LNCaP clone FGC (cell line): ENCODE data around the gene WDR35.

Experiments
- DNase-seq: peaks from one replicate; pipeline ENCODE4 v3.0.0-alpha.2; 2011; ENCODE audit warnings: low read depth
- H3K4me3 ChIP-seq: 2 replicates; pipeline ENCODE4 v1.5.1; 2011; ENCODE audit warnings: mild to moderate bottlenecking, low read depth, low read length, control low read depth
- CTCF ChIP-seq: IDR thresholded peaks from 2 replicates; pipeline ENCODE4 v1.5.1; 2012; ENCODE audit warnings: mild to moderate bottlenecking; ENCODE audit not compliant: control insufficient read depth, insufficient read depth; ENCODE audit errors: extremely low read depth

The WDR35 gene

GRCh38 chr2:19989667-19990415 lies at the start of gene WDR35:
WDR35 (minus strand) TSS chr2:19990105; CDS start chr2:19990015, 90 bp downstream.
- H3K4me3 ChIP-seq = peak within 1 kb of the TSS; percentile 76
- TF ChIP-seq CTCF = no peak
- peak; percentile 50 for DNase-seq

- DNase-seq = no peak
- no peak for TF ChIP-seq CTCF
- no peak overlapping the region for H3K4me3 ChIP-seq
Measured at GRCh38 chr2:20037660-20038059, 47.8 kb upstream of the WDR35 start.

GRCh38 chr2:20035955-20036666 lies 46.2 kb upstream of the WDR35 start:
- TF ChIP-seq CTCF = no peak
- H3K4me3 ChIP-seq = no peak overlapping the region
- DNase-seq = no peak

GRCh38 chr2:20034821-20035220 lies 44.9 kb upstream of the WDR35 start:
- no peak for DNase-seq
- no peak for TF ChIP-seq CTCF
- no peak overlapping the region for H3K4me3 ChIP-seq

- TF ChIP-seq CTCF = no peak
- DNase-seq = no peak
Measured at GRCh38 chr2:20034218-20034617, 44.3 kb upstream of the WDR35 start.

GRCh38 chr2:20033322-20033721 lies 43.4 kb upstream of the WDR35 start:
- DNase-seq = no peak
- no peak for TF ChIP-seq CTCF
- no peak overlapping the region for H3K4me3 ChIP-seq

More at GRCh38 chr2:20034218-20034617, 44.3 kb upstream of the WDR35 start:
- H3K4me3 ChIP-seq = no peak overlapping the region
